H9 (cell line): ENCODE data around the gene EIF3C. TPM values are rescaled to one million over a fixed set of nuclear protein-coding genes. Genes with fewer than 3 reads are reported as not detected.
"Not testable (repeated sequence)": the region's sequence is repeated elsewhere in the genome, so short reads cannot be mapped to it uniquely, and the experiment has no call there.

Experiments
- DNase-seq: peaks from one replicate; pipeline ENCODE4 v3.0.0-alpha.2; 2017
- H2AFZ ChIP-seq: one replicate; pipeline ENCODE4 v1.6.1; 2013; ENCODE audit warnings: mild to moderate bottlenecking, low read length, control low read depth, moderate library complexity
- H2AK5ac ChIP-seq: 2 replicates; pipeline ENCODE4 v1.6.1; 2013; ENCODE audit warnings: low read length, control low read depth, mixed read lengths; ENCODE audit not compliant: insufficient read length
- H2BK120ac ChIP-seq: one replicate; pipeline ENCODE4 v1.6.1; 2013; ENCODE audit warnings: low read depth, mild to moderate bottlenecking, low read length, control low read depth, inconsistent platforms; ENCODE audit not compliant: poor library complexity, severe bottlenecking
- H2BK12ac ChIP-seq: 2 replicates; pipeline ENCODE4 v1.6.1; 2013; ENCODE audit warnings: low read length, control low read depth, mixed read lengths, low read depth; ENCODE audit not compliant: insufficient read length
- H2BK15ac ChIP-seq: 2 replicates; pipeline ENCODE4 v1.6.1; 2013; ENCODE audit warnings: low read depth, low read length, control low read depth
- H2BK20ac ChIP-seq: one replicate; pipeline ENCODE4 v1.6.1; 2013; ENCODE audit warnings: low read depth, mild to moderate bottlenecking, low read length, control low read depth, inconsistent platforms; ENCODE audit not compliant: poor library complexity, severe bottlenecking
- H2BK5ac ChIP-seq: 2 replicates; pipeline ENCODE4 v1.6.1; 2013; ENCODE audit warnings: low read length, control low read depth, mixed read lengths; ENCODE audit not compliant: insufficient read length
- H3K14ac ChIP-seq: 2 replicates; pipeline ENCODE4 v1.6.1; 2013; ENCODE audit warnings: low read length, control low read depth; ENCODE audit not compliant: insufficient read depth
- H3K18ac ChIP-seq: 2 replicates; pipeline ENCODE4 v1.6.1; 2013; ENCODE audit warnings: low read depth, mild to moderate bottlenecking, mixed read lengths, low read length, control low read depth; ENCODE audit not compliant: insufficient read length
- H3K23ac ChIP-seq: 2 replicates; pipeline ENCODE4 v1.6.1; 2013; ENCODE audit warnings: low read length, control low read depth, mixed read lengths, low read depth; ENCODE audit not compliant: insufficient read length
- H3K23me2 ChIP-seq: 2 replicates; pipeline ENCODE4 v1.6.1; 2013; ENCODE audit warnings: low read depth, mild to moderate bottlenecking, mixed read lengths, low read length, control low read depth; ENCODE audit not compliant: insufficient read length, poor library complexity, severe bottlenecking
- H3K27ac ChIP-seq: 2 replicates; pipeline ENCODE4 v1.5.1; 2013; ENCODE audit warnings: low read length, control low read depth, mixed read lengths, low read depth; ENCODE audit not compliant: insufficient read length
- H3K27me3 ChIP-seq: 2 replicates; pipeline ENCODE4 v1.6.1; 2013; ENCODE audit warnings: low read length, control low read depth, inconsistent platforms; ENCODE audit not compliant: insufficient read depth
- H3K4ac ChIP-seq: 2 replicates; pipeline ENCODE4 v1.6.1; 2013; ENCODE audit warnings: low read depth, mild to moderate bottlenecking, control low read depth, inconsistent platforms, low read length, moderate library complexity
- H3K4me1 ChIP-seq: 2 replicates; pipeline ENCODE4 v1.6.1; 2013; ENCODE audit warnings: low read length, control low read depth, inconsistent platforms; ENCODE audit not compliant: insufficient read depth
- H3K4me2 ChIP-seq: 2 replicates; pipeline ENCODE4 v1.6.1; 2013; ENCODE audit warnings: low read length, control low read depth, mixed read lengths; ENCODE audit not compliant: insufficient read length, insufficient read depth
- H3K56ac ChIP-seq: 2 replicates; pipeline ENCODE4 v1.6.1; 2013; ENCODE audit warnings: low read depth, mild to moderate bottlenecking, mixed read lengths, low read length, control low read depth; ENCODE audit not compliant: insufficient read length
- H3K79me1 ChIP-seq: 2 replicates; pipeline ENCODE4 v1.6.1; 2013; ENCODE audit warnings: low read depth, mild to moderate bottlenecking, moderate library complexity, low read length, control low read depth, inconsistent platforms; ENCODE audit not compliant: insufficient read depth, poor library complexity, severe bottlenecking
- H3K79me2 ChIP-seq: 2 replicates; pipeline ENCODE4 v1.6.1; 2013; ENCODE audit warnings: low read length, control low read depth, inconsistent platforms; ENCODE audit not compliant: insufficient read depth
- H3K9ac ChIP-seq: 2 replicates; pipeline ENCODE4 v1.6.1; 2013; ENCODE audit warnings: low read length, control low read depth, mixed read lengths; ENCODE audit not compliant: insufficient read length; ENCODE audit errors: extremely low read depth
- H3K9me3 ChIP-seq: one replicate; pipeline ENCODE4 v1.6.1; 2013; ENCODE audit warnings: low read depth, low read length, inconsistent platforms; ENCODE audit not compliant: control insufficient read depth
- H3T11ph ChIP-seq: one replicate; pipeline ENCODE4 v1.6.1; 2013; ENCODE audit warnings: mild to moderate bottlenecking, low read length, control low read depth, inconsistent platforms
- H4K20me1 ChIP-seq: one replicate; pipeline ENCODE4 v1.6.1; 2013; ENCODE audit not compliant: control insufficient read depth, insufficient read length, insufficient read depth
- H4K5ac ChIP-seq: 2 replicates; pipeline ENCODE4 v1.6.1; 2013; ENCODE audit warnings: low read depth, mild to moderate bottlenecking, mixed read lengths, low read length, control low read depth; ENCODE audit not compliant: insufficient read length
- H4K8ac ChIP-seq: replicated peaks from 2 replicates; pipeline ENCODE4 v1.6.1; 2013; ENCODE audit warnings: low read length, control low read depth, mixed read lengths, low read depth; ENCODE audit not compliant: insufficient read length
- H4K91ac ChIP-seq: 2 replicates; pipeline ENCODE4 v1.6.1; 2013; ENCODE audit warnings: low read depth, mild to moderate bottlenecking, moderate library complexity, mixed read lengths, low read length, control low read depth; ENCODE audit not compliant: insufficient read length
- H3K27ac Mint-ChIP-seq, 3 experiments: 2 replicates in 2 of 3; 3 replicates in 1 of 3; pipeline ENCODE4 v1.8.0; 2020 to 2021; ENCODE audit warnings: mixed read lengths in 3 of 3, mild to moderate bottlenecking in 1 of 3, moderate library complexity in 1 of 3
- H3K27me3 Mint-ChIP-seq: 2 replicates; pipeline ENCODE4 v1.8.0; 2021; ENCODE audit warnings: low read depth, mild to moderate bottlenecking, moderate library complexity, mixed read lengths
- H3K36me3 Mint-ChIP-seq, 3 experiments: 2 replicates in 2 of 3; 3 replicates in 1 of 3; pipeline ENCODE4 v1.8.0; 2020 to 2021; ENCODE audit warnings: low read depth in 3 of 3, mixed read lengths in 3 of 3; ENCODE audit not compliant: insufficient read depth in 1 of 3
- H3K4me1 Mint-ChIP-seq, 2 experiments: 2 replicates each; pipeline ENCODE4 v1.8.0; 2020; ENCODE audit warnings: mixed read lengths in 2 of 2
- H3K4me3 Mint-ChIP-seq, 2 experiments: 2 replicates in 1 of 2; 3 replicates in 1 of 2; pipeline ENCODE4 v1.8.0; 2020 to 2021; ENCODE audit warnings: mild to moderate bottlenecking in 2 of 2, mixed read lengths in 2 of 2, moderate library complexity in 1 of 2
- H3K9me3 Mint-ChIP-seq, 2 experiments: 2 replicates in 1 of 2; 3 replicates in 1 of 2; pipeline ENCODE4 v1.8.0; 2020; ENCODE audit warnings: mild to moderate bottlenecking in 2 of 2, mixed read lengths in 2 of 2, moderate library complexity in 1 of 2
- whole genome bisulfite sequencing: extraction: QIAGEN DNeasy Blood & Tissue Kit; methylation state at CpG from one replicate; pipeline ENCODE4 v1.1.7; 2013; ENCODE audit warnings: missing lambda C conversion rate, low lambda C conversion rate, mixed read lengths; ENCODE audit not compliant: insufficient read length; ENCODE audit errors: extremely low coverage; 5-methylcytosine and 5-hydroxymethylcytosine counted together
- total RNA-seq: library from RNA; stranded (reverse); gene quantifications from 2 replicates; pipeline ENCODE4 v1.2.1, GENCODE V29; 2021

Gene EIF3C
- total RNA-seq, 1 experiment from 2014 or later = 990 TPM

GRCh38 chr16:28740631-28741030 lies 29.4 kb downstream of the EIF3C start:
- peak overlapping the region; percentile 41 to 72 for H3K4me3 Mint-ChIP-seq
- not testable (repeated sequence) for H2BK12ac ChIP-seq, H3K23me2 ChIP-seq, H3K79me2 ChIP-seq, H3K14ac ChIP-seq, H3K27me3 Mint-ChIP-seq, H3K27ac Mint-ChIP-seq, H3K56ac ChIP-seq, H3K4me2 ChIP-seq, H4K5ac ChIP-seq, H2BK5ac ChIP-seq, DNase-seq, H3K27me3 ChIP-seq, H3K4me1 ChIP-seq, H3K9ac ChIP-seq, H3K36me3 Mint-ChIP-seq, H3K9me3 Mint-ChIP-seq, H3K27ac ChIP-seq, H4K20me1 ChIP-seq, H2AFZ ChIP-seq, H3K23ac ChIP-seq, H3K9me3 ChIP-seq, H4K8ac ChIP-seq, H3K18ac ChIP-seq, H2BK120ac ChIP-seq, H3K4ac ChIP-seq, H3K4me1 Mint-ChIP-seq, H3T11ph ChIP-seq, H2BK15ac ChIP-seq, H4K91ac ChIP-seq, H3K79me1 ChIP-seq, H2AK5ac ChIP-seq, H2BK20ac ChIP-seq
- WGBS = no CpG with 5 or more reads among the region's 27 CpGs

GRCh38 chr16:28741295-28741694 lies 30.0 kb downstream of the EIF3C start:
- H2BK12ac ChIP-seq, H3K9me3 ChIP-seq, H3K9ac ChIP-seq, H2AK5ac ChIP-seq, H2BK120ac ChIP-seq, H4K20me1 ChIP-seq, H3K23me2 ChIP-seq, H3K4me3 Mint-ChIP-seq, H2BK5ac ChIP-seq, H3K27ac Mint-ChIP-seq, H3K14ac ChIP-seq, H3K27ac ChIP-seq, H2AFZ ChIP-seq, H3K4me2 ChIP-seq, H4K8ac ChIP-seq, H3K4ac ChIP-seq, H3K79me1 ChIP-seq, H3K4me1 ChIP-seq, H3K27me3 Mint-ChIP-seq, H3T11ph ChIP-seq, H3K18ac ChIP-seq, H2BK15ac ChIP-seq, H3K23ac ChIP-seq, H3K9me3 Mint-ChIP-seq, H3K56ac ChIP-seq, H4K5ac ChIP-seq, H3K27me3 ChIP-seq, H3K79me2 ChIP-seq, DNase-seq, H2BK20ac ChIP-seq, H4K91ac ChIP-seq, H3K36me3 Mint-ChIP-seq, H3K4me1 Mint-ChIP-seq: not testable (repeated sequence)
- no CpG with 5 or more reads among the region's 9 CpGs for WGBS
